ENCODE measurements around the gene CHN2.
A peak's percentile ranks its signal among the peaks of the same experiment; 100 is the strongest.

The CHN2 gene

DNA sequence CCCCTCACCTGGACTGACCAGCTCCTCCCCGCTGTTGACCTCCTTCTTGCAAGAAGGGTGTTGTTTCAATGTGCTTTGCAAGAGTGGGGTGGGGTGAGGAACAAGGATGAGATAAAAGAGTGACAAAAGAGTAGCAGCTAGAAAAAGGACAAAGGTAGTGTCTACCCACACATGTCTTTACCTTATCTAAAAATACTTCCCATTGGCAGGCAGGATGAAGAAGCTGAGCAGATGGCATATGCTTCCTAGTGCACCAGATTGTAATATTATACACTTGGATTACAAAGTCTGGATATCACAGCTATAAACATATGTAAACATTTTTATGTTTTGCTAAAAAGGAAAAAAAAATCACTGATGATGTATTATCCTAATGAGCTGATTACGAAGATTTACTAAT, 34.5 kb downstream of the CHN2 start:
- ATAC-seq = no peak

DNA sequence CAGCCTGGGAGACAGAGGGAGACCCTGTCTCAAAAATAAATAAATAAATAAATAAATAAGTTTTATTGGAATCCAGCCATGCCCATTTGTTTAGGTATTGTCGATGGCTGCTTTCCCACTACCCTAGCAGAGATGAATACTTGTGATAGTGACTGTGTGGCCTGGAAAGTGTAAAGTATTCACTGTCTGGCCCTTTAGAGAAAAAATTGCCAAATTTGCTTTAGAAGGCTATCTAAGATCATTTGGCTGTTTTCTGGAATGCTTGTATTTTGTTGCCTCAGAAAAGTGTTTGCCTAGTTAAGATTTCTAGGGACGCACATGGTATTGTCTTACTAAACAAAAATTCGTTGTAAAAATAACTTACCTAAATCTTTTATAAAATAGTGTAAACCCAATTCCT, 35.4 kb downstream of the CHN2 start:
- ATAC-seq = no peak

DNA sequence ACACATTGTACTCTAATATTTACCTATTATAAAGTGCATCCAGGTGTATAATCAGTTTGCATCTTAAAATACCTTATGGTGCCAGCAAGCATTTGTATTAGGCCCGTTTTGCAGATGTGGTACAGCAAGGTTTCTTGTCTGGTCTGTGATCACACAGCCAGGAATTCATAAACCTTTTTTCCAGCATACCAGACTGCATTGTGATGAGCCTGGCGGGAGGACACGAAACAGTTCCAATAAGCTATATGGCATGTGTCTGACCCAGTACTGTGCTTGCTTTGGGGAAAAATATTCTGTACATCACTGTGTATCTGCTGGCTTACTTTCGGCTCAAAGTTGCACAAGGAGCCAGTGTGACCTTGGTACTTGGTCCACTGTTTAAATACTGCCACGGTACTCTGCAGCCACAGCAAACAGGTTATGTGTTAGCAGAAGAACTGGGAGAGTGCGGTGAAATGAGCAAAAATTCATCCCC, 36.3 kb downstream of the CHN2 start:
- no peak for ATAC-seq

DNA sequence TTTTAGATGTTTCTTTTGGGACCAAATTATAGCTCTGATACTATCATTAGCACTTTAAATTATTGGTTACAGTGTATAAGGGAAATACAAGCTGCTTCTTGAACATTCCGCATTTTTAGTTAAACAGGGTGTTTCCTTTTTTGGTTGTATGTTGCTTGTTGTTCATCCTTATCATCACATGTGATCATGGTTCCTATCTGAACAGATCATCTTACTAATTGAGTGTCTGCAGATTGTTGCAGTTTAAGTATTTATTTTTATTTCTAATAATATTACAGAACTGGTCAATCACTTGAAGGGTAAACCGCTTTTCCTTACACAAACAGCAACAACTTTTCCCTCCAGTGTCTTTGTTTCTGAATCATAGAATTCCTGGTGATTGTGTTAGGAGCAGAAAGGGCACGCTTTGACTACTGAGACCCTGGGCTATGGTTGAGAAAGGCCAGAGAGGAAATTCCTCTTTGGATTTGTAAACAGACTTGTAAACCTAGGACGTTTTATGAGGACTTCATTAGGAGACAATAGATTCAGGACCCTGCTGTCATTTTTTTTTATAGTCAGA, 37.2 kb downstream of the CHN2 start:
- ATAC-seq = no peak

DNA sequence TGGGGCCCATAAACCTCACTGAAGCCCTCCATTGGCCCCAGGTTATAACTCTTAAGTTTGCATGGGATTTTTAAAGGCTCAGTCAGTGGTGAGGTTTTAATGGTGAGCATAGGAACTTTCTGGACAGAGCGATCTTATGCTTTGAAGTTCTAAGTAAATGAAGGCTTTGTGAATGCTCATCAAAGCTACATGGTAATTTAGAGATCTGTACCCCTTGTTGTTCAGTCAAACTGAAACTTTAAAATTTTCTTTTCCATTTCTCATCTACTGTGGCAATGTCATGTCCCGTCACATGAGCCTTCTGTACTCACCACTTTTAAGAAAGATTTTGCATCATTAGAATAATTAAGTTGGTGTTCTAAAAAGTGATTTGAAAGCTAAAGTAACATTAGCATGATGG, 39.9 kb downstream of the CHN2 start:
- ATAC-seq = no peak

DNA sequence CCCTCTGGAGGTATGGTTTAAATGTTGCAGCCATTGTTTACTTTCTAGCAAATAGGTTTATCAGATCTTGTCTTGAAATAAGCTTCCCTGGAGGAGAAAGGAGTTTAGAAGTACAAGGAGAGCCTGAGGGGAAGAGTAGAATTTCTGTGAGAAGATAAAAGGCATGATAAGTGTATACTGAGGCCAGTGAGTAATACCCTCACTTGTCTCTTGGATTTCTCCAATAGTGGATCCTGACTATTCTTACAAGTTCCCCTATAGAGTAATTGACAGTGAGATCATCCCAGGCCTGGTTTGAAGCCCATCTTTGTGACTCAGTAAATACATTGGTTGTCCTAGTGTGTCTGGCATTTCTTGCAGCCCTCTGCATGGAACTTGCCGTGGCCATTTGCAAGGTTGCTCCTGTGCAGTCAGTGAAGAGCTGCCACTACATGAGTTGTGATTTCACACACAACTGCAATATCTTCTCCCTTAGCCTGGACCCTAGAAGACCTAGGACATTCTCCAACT, 41.6 kb downstream of the CHN2 start:
- no peak for ATAC-seq

DNA sequence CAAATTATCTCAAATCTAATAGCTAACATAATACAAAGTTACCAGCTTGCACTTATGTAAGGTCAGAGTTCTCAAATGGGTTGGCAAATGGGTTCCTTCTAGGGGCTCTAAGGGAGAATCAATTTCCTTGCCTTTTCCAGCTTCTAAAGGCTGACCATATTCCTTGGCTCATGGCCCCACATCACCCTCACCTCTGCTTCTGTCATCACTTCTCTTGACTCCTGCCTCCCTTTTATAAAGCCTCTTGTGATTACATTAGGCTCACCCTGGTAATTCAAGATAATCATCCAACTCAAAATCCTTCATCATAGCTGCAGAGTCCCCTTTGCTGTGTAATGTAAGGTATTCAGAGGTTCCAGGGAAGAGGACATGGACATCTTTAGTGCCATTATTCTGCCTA, 42.1 kb downstream of the CHN2 start:
- no peak for ATAC-seq

DNA sequence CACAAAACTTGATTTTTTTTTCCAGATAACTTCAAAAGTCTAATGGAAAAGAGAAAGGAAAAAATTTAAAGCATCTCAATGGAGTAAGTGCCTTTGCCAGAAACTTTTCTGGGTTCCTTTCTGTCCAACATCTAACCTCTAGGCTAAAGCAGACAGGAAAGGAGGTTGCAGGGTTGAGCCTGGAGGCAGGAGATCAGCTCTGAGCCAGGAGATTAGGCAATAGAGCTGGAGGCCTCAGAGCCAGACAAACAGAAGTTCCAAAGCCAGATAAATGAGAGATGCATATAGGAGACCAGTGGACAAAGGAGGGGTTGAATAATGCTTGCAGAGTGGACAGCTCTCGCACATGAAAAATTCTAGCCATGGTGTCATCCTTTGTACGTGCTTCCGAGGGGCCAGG, 42.9 kb downstream of the CHN2 start:
- ATAC-seq = no peak

DNA sequence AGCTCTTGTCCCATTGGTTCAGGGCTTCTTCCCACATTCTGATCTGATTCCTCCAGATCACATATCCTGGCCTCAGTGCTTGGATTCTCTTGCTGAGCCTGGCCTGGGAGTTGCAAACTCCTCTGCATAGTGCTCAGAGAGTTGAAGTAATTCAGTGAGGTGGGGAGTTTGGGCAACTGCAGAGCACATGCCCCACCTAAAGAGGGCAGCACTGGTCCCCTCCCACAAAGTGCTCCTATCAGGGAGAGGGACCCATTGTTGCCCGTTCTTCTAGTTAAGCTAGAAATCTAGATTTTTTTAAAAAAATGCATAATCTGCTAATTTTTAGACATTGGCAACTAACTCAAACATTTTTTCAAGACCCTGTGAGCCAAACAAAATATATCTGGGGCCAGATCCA, 45.1 kb downstream of the CHN2 start:
- ATAC-seq = no peak

DNA sequence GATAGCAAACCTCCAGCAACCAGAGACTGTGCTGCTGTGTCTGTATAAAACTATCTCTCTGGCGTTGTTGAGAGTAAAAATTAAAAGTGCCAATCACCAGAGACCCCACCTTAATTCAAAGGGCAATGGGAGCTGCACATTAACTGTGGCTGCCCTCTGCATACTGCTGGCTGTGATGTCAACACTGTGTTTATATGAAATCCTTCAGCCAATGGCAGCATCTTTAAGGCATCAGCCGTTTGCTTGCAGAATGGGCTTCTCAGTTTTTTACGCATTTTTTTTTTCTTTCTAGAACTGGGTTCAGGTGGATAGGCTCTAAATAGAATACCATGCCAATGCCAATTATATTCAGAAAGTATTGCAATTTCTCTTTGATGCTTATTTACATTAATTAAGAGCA, 47.7 kb downstream of the CHN2 start:
- ATAC-seq = no peak

DNA sequence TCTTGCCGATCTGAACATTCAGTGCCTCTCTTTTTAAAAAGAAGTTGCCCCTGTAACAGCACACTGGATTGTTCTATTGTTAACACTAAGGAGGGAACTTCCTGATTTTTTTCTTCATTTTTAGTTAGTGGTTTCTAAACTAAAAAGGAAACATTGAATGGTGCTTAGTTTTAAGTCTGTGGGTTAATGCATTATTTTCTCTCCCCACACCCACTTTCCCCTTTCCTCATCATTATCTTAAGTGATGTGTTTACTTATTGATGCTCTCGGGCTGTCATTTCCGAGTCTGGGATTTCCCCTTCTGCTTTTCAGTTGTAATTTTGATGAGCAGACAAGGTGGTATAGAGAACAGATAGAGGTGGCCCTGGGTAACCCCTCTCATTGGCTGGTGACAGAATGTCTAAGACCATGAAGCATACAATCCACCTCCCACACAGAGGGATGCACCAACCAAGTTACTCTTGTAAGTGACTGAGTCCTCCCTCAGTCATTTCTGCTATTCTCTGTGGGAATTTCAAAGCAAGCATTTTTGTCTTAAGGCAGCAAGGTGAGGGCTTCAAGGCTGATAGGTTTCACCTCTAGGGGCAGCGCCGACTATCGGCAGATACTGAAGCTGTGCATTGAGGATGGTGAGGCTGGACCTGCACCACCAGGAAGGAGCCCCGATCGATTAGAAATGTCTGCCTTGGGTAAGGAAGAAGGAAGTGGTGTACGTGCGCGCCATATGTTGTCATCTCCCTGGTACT, 49.5 kb downstream of the CHN2 start:
- ATAC-seq = peak; percentile 74 to 79

DNA sequence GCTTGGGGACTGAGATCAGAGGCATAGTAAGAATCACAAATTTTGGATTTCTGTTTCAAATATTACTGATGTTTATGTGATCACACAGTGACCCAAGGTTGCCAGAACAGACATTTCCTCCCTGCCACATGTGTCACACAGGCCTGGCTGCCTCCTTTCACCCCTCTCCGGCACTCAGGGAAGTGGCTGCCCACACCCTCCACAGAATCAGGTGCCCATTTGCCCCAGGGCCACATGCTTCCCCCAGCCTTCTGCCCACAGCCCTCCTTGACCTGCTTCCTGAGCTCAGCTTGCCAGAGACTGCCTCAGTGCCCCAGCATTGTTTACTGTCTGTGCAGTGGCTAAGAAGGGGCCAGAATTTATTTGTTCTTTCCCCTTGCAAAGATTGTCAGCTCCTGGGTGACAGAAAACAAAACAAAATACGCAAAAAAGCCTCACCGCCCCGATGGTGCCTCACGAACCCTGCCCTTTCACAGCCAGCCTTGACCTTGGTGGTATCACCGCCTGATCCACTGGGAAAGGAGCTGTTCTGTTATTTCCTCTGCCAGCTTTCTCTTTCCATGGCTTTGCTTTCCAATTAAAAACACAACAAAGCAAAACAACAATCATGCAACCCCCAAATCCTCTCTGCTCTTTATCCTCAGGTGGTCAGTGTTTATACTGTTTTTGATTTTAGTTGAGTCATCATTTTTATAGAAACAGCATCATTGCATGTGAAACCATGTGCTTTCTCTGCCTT, 52.8 kb downstream of the CHN2 start:
- ATAC-seq = no peak

DNA sequence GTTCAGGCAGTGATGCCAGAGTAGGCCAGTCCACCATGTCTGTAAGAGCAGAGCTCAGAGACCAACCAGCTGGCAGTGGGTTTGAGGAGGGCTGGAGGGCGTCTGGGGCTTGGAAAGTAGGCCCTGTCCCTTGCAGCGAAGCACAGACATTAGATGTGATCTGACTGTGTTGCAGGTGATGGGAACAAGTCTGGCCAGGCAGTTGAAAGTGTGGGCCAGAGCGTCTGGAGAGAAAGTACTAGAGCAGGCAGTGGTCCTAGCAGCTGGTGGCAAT, 53.3 kb downstream of the CHN2 start:
- ATAC-seq = no peak

DNA sequence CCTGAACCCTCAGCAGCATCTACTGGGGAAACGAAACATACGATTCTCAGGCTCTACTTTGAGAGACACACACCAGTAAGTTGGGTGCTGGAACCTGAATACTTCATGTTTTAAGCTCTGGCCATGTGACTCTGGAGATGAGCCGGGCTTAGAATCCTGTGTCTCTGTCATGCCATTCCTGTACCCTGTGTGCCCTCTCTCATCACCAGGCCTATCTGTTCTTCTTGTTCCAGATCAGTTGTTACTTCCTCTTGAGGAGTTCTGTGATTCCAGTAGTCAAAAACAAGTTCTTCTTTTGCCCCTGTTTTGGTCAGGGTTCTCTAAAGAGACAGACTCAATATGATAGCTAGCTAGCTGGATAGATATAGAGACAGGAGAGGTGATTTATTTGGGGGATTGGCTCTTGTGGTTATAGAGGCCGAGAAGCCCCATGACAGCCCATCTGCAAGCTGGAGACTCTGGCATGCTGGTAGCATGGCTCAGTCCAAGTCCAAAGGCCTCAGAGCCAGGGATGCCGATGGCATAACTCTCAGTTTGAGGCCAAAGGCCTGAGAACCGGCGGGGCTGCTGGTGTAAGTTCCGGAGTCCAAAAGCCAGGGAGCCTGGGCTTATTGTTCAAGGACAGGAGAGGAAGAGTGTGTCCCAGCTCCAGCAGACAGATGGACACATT, 54.3 kb downstream of the CHN2 start:
- no peak for ATAC-seq

DNA sequence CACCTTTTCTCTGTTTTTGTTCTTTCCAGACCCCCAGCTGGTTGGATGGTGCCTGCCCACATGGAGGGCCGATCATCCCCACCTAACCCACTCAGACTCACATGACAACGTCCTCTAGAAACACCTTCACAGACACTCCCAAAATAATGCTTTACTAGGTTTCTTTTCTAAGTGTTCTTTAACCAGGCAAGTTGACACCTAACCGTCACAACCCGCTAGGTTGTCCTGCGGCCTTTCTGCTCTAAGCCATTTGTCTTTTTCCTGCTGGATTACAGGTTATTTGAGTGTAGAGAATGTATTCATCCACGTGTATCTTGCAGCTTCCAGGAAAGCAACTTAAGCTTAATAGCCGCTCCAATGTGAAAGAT, 54.8 kb downstream of the CHN2 start:
- ATAC-seq = no peak

DNA sequence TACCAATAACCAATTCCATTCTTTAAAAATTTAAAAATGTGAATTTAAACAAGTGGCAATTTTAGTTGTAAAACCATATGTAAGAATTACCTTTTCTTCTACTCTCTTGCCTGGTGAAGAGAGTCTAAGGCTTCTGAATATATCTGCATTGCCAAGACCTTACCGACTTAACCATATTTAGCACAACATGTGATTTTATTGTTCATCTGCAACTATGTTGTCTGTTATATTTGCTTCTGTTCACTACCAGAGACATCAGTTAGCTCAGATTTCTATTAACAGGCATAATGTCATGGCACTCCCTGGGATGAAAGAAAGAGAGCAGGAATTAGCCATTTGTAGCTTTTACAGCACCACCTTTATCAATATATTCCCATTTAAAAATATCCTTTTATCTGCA, 55.3 kb downstream of the CHN2 start:
- ATAC-seq = no peak

DNA sequence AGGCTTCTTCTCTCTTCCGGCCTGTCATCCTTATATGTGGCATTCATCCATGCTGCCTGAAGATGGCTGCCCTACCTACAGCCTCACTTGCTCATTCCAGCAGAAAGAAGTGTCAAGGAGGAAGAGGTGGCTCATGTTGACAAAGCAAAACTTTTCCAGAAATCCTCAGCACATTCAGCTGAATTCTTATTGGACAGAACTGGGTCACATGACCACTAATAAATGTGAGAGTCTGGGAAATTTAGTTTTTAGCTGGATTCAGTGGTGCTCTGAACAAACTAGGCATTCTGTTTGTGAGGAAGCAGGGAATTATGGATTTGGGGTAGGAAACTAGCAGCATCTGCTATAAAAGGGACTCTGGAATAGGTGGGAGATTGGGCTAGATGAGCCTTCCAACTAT, 58.6 kb downstream of the CHN2 start:
- ATAC-seq = no peak

DNA sequence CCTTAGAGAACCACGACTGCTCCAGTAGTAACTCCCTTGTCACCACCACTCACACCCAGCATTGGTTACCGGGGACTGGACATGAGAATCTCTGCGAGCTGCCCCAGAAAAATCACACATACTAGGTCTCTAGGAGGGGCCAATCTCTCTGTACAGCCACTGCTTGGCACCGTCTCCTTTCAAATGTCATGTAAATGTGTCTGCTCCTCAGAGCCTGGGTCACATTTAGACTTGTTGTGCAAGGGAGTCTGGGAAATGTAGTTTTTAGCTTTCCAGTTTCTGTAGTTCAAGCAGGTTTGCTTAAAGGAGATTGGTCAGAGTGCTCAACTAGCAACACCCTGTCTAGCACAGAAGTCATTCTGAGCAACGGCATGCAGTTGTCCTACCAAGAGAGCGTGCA, 60.0 kb downstream of the CHN2 start:
- no peak for ATAC-seq

DNA sequence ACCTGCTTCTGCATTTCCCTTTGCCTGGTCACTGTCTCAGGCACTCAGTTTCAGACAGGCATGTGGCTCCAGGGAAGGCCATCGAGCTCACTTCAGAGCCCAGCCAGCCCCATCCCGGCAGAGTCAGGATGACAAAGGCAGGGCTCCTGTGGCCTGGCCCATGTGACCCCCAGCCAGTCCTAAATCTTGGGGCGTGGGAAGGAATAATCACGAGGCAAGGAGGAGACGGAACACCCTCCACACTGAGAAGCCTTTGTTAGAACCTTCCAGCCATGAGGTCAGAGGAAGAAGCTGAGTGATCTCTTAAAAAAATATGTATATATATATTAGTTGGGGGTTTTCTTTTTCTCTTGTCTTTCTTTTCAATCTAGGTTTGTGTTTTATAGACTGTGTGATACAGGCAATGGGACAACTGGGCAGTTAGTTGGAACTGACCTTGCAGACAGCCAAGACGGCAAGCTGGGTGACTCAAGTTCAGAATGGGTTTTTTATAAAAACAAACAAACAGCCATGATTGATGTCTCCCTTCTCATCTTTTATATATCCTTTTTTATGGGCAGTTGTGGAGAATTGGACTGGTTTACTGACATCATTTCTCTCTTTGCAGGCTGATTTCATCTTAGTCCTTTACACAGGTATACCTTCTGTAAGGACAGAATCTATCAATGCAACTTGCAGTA, 60.8 kb downstream of the CHN2 start:
- no peak for ATAC-seq

DNA sequence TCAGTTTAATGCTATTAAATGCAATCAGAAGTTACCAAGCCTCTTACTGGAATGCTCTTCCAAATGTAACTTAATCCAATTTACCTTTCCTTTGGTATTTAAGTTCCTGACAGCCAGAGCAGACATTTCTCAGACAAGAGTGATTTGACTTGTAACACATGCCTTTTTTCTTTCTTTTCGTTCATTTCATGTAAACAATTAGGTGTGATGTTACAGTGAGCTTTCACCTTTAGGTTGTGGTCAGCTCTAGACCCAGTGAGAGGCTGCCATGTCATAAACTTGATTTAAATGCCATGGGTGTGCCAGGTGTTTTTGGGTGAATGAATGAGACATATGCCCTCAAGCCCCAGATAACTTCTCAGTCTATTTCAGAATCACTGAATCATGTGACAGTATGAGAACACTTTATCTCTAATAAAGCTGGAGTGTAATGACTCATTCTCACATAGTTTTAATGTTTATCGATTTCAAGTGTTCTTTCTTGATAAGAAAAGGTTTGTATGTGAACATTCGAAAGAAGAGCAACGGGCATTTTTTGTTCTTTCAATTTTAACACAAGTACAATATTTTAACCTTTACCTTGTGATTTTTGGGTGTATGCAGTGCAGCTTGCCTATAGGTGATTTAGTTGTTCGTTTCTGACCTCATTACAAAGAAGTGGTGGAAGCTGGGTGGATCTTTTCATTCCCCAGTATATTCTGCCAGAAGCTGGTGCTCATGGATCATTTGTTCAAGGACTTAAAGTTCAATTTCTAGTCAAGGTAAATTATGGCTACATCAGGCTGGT, 61.5 kb downstream of the CHN2 start:
- ATAC-seq = no peak

DNA sequence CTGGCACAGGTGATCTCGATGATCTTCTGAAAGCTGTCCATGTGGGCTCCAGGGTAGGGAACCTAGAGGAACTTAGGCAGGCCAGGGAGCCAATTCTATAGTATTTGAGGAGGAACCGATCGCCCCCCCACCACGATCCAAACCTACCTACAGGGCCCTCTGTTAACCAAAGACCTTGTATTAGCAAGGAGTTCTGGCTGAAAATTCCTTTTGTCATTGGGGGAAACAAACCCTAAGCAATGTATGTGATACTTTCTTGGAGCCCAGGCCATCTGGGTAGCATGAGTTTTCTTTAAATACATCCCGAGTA, 62.1 kb downstream of the CHN2 start:
- no peak for ATAC-seq

DNA sequence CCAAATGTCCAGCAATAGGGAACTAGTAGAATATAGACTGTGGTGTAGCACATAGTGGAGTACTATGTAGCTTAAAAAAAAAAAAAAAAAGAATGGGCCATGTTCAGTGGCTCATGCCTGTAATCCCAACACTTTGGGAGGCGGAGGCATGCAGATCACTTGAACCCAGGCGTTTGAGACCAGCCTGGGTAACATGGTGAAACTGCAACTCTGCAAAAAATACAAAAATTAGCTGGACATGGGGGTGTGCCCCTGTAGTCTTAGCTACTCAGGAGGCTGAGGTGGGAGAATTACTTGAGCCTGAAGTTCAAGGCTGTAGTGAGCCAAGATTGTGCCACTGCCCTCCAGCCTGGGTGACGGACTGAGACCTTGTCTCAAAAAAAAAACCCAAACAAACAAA, 64.4 kb downstream of the CHN2 start:
- no peak for ATAC-seq

Data from activated CD4-positive, CD25-positive, alpha-beta regulatory T cell treated with anti-CD3 and anti-CD28 coated beads, Interleukin-2, amount 50 U/mL, for 24 hours (primary cell).